Skin epidermis (tissue), 12 donors: ENCODE results near the gene BLID.

Experiments used
- H3K27ac ChIP-seq, 21 experiments: fragments of 200-600 bp; sonication (generic) in 11 of 21; one replicate each; pipeline ENCODE4 v1.5.0; 2020; ENCODE audit warnings: mild to moderate bottlenecking in 3 of 21, inconsistent platforms in 2 of 21, moderate library complexity in 2 of 21
- H3K4me3 ChIP-seq, 7 experiments: fragments of 200-600 bp; sonication (generic) in 2 of 7; one replicate each; pipeline ENCODE4 v1.5.0; 2020; ENCODE audit warnings: inconsistent platforms in 2 of 7, mild to moderate bottlenecking in 2 of 7, moderate library complexity in 1 of 7

BLID gene

DNA sequence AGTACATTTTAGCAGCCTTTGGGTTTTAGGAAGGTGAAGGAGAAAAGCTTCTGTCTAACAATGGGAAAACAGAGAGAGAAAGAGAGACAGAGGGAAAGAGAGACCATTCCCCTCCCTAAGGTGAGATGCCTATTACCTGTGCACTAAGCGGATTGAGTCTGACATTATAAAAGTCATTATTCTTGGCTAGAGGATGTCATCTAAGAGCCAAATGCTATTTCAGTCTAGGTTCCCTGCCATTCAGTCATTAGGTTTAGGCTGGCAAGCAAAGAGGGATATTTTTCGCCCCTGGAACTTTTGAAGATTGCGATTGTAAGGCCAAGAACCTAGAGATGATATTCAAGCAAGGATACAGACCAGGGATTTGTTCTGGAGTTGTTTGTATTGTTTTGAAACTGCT lies 7.2 kb downstream of the BLID start:
- Histone ChIP-seq H3K27ac (no peak overlapping the region), H3K4me3 (no peak overlapping the region)

DNA sequence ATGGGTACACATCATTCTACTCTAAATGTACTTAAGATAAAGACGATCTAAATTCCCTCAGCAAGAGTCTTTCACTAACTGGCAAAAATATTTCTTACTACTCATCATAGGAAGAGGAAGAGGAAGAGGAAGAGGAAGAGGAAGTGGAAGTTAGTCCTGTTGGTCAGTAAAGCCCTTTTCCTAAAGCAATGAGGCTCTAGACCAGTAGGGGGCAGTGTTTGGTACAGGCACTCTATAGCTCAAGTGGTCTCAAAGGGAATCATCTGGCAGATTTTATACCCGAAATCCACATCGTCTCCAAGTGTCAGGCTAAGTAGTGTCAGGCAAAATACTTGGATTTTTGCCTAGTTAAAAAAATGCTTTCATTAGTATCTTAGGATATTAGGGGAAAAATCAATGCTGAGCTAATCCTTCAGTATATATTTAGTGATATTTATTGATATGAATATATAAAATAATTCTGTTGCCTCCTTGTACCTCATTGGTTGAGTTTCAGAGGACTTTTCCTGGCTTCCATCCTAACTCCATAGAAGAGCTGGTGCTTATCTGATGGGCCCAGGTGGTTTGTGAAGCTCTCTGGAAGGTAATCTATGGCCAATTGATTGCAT lies 7.7 kb downstream of the BLID start:
- H3K27ac ChIP-seq = no peak overlapping the region
- no peak overlapping the region for H3K4me3 ChIP-seq

DNA sequence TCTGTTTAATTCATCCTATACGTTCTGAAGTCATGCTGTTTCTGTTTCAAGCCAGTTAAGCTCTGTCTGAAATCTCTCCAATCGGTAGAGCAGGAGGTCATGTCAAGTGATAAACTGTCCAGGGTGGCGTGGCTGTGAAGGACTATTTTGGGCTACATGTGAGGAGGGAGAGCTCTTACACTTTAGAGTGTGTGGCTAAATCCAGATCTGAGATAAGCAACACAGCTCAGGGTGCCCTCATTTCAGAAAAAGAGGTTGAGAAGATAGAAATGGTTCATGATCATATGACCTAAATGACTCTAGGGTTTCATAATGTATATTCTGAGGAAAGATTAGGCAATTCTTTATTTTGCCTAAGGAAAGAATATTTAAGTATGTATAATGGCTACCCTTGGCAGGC lies 8.4 kb downstream of the BLID start:
- H3K27ac ChIP-seq = no peak overlapping the region
- H3K4me3 ChIP-seq = no peak overlapping the region

GRCh38 chr11:122107045-122107444 lies 9.0 kb downstream of the BLID start:
- no peak overlapping the region for H3K4me3 ChIP-seq
- H3K27ac ChIP-seq = no peak overlapping the region

DNA sequence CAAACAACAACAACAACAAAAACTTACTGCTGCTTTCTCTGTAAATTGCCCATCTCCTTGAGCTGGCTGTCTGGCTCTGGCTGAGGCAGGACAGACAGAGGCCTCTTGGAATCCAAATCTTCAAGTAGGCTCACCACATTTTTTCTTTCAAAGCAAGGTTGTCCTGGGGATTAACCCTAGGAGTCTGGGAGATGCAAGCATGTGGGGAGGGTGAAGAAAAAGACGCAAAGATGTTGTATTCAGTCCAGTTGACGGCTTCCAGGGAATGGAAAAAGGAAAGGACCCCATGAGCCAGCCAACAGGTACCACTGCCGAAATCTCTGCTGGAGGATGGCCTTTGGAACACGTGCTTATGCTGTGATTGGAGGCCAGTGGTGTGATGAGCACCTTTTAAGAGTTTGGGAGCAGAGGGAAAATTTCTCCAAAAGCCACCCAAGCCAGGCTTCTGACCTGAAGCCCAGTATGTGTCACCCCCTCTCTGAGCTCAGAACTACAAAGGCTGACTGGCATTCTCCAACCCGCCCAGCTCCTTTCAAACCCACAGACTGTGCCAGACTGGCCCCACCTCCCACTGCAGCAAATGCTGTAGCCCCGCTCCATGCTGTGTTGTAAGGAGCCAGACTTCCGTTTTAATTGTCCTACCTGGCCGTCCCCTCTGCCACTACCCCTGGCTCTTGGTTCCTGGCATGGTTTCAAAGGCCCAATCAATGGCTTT lies 10.8 kb downstream of the BLID start:
- H3K4me3 ChIP-seq = no peak overlapping the region
- H3K27ac ChIP-seq = peak overlapping the region in 3 of 21 experiments; percentile 26 to 70 (median 48)

GRCh38 chr11:122104341-122104740 lies 11.7 kb downstream of the BLID start:
- no peak overlapping the region for H3K4me3 ChIP-seq

GRCh38 chr11:122103726-122104125 lies 12.3 kb downstream of the BLID start:
- Histone ChIP-seq H3K4me3 (no peak overlapping the region), H3K27ac (peak overlapping the region in 4 of 21 experiments; percentile 49 to 67 (median 52))

More at GRCh38 chr11:122104341-122104740, 11.7 kb downstream of the BLID start:
- peak overlapping the region in 5 of 21 experiments; percentile 35 to 67 (median 50) for H3K27ac ChIP-seq

GRCh38 chr11:122103321-122103720 lies 12.7 kb downstream of the BLID start:
- no peak overlapping the region for H3K4me3 ChIP-seq
- peak overlapping the region in 4 of 21 experiments; percentile 13 to 67 (median 52) for H3K27ac ChIP-seq

DNA sequence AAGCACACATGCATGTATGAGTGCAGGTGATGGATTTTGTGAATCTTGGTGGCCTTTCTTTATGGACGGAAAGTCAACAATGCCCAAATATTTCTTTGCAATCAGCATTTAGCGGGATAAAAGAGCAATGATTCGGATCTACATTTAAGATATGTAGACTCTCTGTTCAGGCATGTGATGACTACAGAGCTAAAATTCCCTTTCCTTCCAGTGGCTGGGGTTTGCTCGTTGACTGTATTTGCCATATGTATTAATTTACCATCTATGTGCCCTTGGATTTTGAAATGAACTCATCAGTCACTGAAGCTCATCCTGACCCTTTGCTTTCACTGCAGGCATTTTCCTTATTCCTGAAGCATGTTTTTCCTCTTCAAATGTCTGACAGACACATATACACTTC lies 13.6 kb downstream of the BLID start:
- H3K4me3 ChIP-seq = no peak overlapping the region
- H3K27ac ChIP-seq = peak overlapping the region in 6 of 21 experiments; percentile 80 to 85 (median 83)

GRCh38 chr11:122101625-122102291 lies 14.3 kb downstream of the BLID start:
- H3K4me3 ChIP-seq = peak overlapping the region in 6 of 7 experiments; percentile 7 to 39 (median 20)
- peak overlapping the region in 20 of 21 experiments; percentile 40 to 85 (median 72) for H3K27ac ChIP-seq

DNA sequence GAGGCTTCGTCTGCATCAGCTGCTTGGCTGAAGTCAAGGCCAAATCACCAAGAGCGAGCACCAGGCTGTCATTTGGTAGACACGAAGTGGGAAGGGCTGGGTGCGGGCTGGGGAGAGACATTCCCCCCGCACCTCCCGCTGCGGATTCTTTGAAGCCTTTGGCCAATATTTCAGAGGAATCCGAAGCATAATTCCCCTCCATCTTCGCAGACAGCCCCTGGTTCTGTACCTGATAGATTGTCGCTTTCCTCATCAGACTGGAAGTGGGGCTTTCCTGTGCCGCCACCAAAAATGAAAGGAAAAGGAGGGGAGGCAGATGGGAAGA lies 15.3 kb downstream of the BLID start:
- peak overlapping the region in 6 of 7 experiments; percentile 7 to 39 (median 20) for H3K4me3 ChIP-seq
- peak overlapping the region in 20 of 21 experiments; percentile 40 to 85 (median 72) for H3K27ac ChIP-seq

DNA sequence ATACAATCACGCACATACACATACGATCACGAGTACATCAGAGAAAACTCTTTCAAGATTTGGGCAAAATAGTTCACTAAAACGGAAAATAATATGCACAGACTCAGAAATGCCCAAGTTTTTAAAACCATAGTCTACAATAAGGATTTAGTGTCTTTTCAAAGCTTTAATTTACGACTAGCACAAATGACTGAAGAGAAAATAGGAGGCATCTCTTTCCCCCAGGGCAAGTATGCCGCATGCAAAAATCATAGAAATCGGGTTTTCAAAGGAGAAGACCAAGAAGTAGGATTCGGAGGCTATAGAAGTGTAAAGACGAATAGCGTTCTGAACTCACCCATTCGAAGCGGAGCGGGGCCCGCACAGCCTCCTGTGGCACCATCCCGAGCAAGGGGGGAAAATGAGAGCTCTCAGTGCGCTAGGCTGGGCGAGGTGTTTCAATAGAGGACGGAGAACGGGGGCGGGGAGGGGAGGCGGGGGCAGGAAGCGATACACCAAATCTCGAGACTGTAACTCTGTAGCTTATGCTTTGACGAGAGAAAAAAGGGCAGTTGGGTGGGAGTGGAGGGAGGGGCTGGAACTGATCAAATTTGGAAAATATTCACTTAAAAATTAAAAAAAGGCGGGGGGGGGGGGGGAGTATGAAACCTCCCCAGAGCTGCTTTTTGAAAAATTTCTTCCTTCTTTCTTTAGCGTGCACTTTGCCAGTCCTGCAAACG lies 15.8 kb downstream of the BLID start:
- peak overlapping the region; percentile 7 to 39 (median 19) for H3K4me3 ChIP-seq
- H3K27ac ChIP-seq = peak overlapping the region in 20 of 21 experiments; percentile 40 to 85 (median 72)

- peak overlapping the region in 20 of 21 experiments; percentile 20 to 85 (median 70) for H3K27ac ChIP-seq
- H3K4me3 ChIP-seq = peak overlapping the region; percentile 7 to 39 (median 19)
These were observed 16.5 kb downstream of the BLID start for GRCh38 chr11:122099374-122100036.

- Histone ChIP-seq H3K4me3 (peak overlapping the region in 5 of 7 experiments; percentile 2 to 39 (median 27)), H3K27ac (peak overlapping the region in 14 of 21 experiments; percentile 11 to 85 (median 64))
These were observed 17.6 kb downstream of the BLID start for GRCh38 chr11:122098261-122098980.

GRCh38 chr11:122097419-122098001 lies 18.5 kb downstream of the BLID start:
- H3K27ac ChIP-seq = peak overlapping the region in 14 of 21 experiments; percentile 10 to 85 (median 54)
- peak overlapping the region in 5 of 7 experiments; percentile 2 to 39 (median 9) for H3K4me3 ChIP-seq

GRCh38 chr11:122096272-122097112 lies 19.5 kb downstream of the BLID start:
- Histone ChIP-seq H3K4me3 (peak overlapping the region in 1 of 7 experiments; percentile 39), H3K27ac (peak overlapping the region in 7 of 21 experiments; percentile 10 to 85 (median 58))

DNA sequence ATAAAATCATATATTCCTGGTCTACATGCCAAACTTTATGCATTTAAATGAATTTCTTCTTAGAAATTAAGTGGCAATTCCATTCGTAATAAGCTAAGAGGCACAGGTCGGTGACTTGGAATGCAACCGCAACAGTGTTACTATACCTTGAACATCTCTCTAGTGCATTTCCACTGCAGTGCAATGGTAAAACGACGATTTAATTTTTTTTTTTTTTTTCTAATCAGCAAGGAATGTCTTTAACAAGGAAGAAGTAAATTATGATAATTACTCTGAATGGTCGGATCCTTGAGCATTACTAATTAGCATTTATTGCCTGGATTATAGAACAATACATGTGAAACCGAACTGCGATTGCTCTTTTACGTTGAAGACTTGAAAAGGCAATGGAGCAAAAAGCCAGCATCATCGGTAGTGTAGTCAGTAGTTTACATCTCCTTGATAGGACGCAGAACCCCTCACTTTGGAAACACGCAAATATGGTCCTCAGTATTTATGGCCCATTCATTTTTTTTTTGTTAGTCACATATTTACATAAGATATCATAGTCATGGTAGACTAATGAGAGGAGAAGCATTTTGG lies 20.2 kb downstream of the BLID start:
- Histone ChIP-seq H3K4me3 (no peak overlapping the region), H3K27ac (no peak overlapping the region)
